ENCODE measurements around the gene TKTL1. TPM values are rescaled to one million over a fixed set of nuclear protein-coding genes. Genes with fewer than 3 reads are reported as not detected.

The TKTL1 gene
- total and polyA plus RNA-seq, 2 experiments from 2014 or later, result not detected

GRCh38 chrX:154328646-154329045 is 33.1 kb downstream of the TKTL1 start:
- H3K79me2 ChIP-seq (ENCODE audit: insufficient read depth), result no peaks in the 10 kb centered on the region

DNA sequence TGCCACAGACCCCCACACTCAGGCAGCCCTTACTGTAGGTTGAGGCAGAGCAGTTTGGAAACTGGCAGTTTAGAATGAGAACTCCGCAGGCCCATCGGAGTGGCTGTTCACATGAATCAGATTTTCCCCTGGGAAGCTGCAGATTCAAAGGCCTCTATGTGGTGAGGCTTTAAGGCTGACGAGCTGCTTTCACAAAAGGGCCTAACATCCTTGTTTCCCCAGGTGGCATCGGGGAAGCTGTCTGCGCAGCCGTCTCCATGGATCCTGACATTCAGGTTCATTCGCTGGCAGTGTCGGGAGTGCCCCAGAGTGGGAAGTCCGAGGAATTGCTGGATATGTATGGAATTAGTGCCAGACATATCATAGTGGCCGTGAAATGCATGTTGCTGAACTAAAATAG is 33.7 kb downstream of the TKTL1 start:
- no peaks in the 10 kb centered on the region for H3K9me3 ChIP-seq (ENCODE audit: low read depth)
- no peaks in the 10 kb centered on the region for H3F3A ChIP-seq (ENCODE audit: insufficient read depth)
- no peak for DNase-seq
- TF ChIP-seq EZH2phosphoT487 (IDR thresholded peaks at IDR 0.05; ENCODE audit: insufficient read depth, low read depth) (no peak), EZH2 (IDR thresholded peaks at IDR 0.05; ENCODE audit: insufficient read depth, poor library complexity, severe bottlenecking) (no peak)
- H3K27ac ChIP-seq, result no peak overlapping the region
- H3K4me3 ChIP-seq, result no peak overlapping the region
- 0 out of 2 replicates have a peak, but pooled peaks cover 8% of the 10 kb centered on the region for H3K4me1 ChIP-seq (ENCODE audit: insufficient read depth)
- H4K20me1 ChIP-seq (ENCODE audit: insufficient read depth), result no peaks in the 10 kb centered on the region
- no peaks in the 10 kb centered on the region for H3K9me2 ChIP-seq (ENCODE audit: insufficient read depth)
- no peaks in the 10 kb centered on the region for H3K79me2 ChIP-seq (ENCODE audit: insufficient read depth)
- in situ Hi-C loops (cut with MboI), result no loop called here
- H3K27me3 ChIP-seq (replicated peaks; ENCODE audit: insufficient read depth), result no peaks in the 10 kb centered on the region; the same call in 1 of the 2 replicates
- no peak overlapping the region for H2AFZ ChIP-seq
- no peak overlapping the region for H3K9ac ChIP-seq
- no peak overlapping the region for H3K4me2 ChIP-seq (ENCODE audit: unreplicated experiment)
- WGBS, 2 experiments (ENCODE audit: low coverage in 1 of 2, low lambda C conversion rate in 2 of 2, missing lambda C conversion rate in 2 of 2), result 71 to 75% methylated on average over 9 to 10 of the region's 10 CpGs
- H3K36me3 ChIP-seq (ENCODE audit: low read depth), result no peaks in the 10 kb centered on the region

More at GRCh38 chrX:154328646-154329045, 33.1 kb downstream of the TKTL1 start:
- 0 out of 2 replicates have a peak, but pooled peaks cover 8% of the 10 kb centered on the region for H3K4me1 ChIP-seq (ENCODE audit: insufficient read depth)
- TF ChIP-seq EZH2 (IDR thresholded peaks at IDR 0.05; ENCODE audit: insufficient read depth, poor library complexity, severe bottlenecking) (no peak), EZH2phosphoT487 (IDR thresholded peaks at IDR 0.05; ENCODE audit: insufficient read depth, low read depth) (no peak)
- no peak overlapping the region for H3K4me2 ChIP-seq (ENCODE audit: unreplicated experiment)
- H3F3A ChIP-seq (ENCODE audit: insufficient read depth), result no peaks in the 10 kb centered on the region
- DNase-seq, result no peak
- no peak overlapping the region for H3K27ac ChIP-seq
- H3K36me3 ChIP-seq (ENCODE audit: low read depth), result no peaks in the 10 kb centered on the region
- no peaks in the 10 kb centered on the region for H3K9me2 ChIP-seq (ENCODE audit: insufficient read depth)
- no peak overlapping the region for H2AFZ ChIP-seq
- no peak overlapping the region for H3K9ac ChIP-seq
- H3K9me3 ChIP-seq (ENCODE audit: low read depth), result no peaks in the 10 kb centered on the region
- in situ Hi-C loops (cut with MboI), result no loop called here
- H3K27me3 ChIP-seq (replicated peaks; ENCODE audit: insufficient read depth), result no peaks in the 10 kb centered on the region; the same call in 1 of the 2 replicates
- 89 to 96% methylated on average over 4 to 5 of the region's 5 CpGs for WGBS, 2 experiments (ENCODE audit: low coverage in 1 of 2, low lambda C conversion rate in 2 of 2, missing lambda C conversion rate in 2 of 2)
- no peak overlapping the region for H3K4me3 ChIP-seq
- no peaks in the 10 kb centered on the region for H4K20me1 ChIP-seq (ENCODE audit: insufficient read depth)

DNA sequence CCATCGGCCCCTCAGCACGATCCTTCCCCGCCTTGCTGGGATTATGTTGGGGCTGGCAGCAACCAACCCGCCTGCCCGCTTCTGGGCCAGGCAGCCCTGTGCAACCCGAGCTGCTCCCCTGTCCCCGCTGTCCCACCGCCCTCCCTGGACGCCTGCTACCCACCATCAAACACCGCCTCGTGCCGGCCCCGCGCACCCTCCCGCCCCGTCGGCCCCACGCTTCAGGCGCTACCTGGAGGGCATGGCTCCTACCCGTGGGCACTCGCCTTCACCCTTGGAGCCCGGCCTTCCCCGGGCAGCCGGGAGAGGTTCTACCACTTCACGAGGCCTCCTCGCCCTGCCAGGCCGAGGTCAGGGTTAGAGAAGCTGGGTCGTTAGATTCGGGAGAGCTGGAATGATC is 37.0 kb downstream of the TKTL1 start:
- Histone ChIP-seq H3K9me3 (ENCODE audit: low read depth) (no peaks in the 10 kb centered on the region), H3K9me2 (ENCODE audit: insufficient read depth) (no peaks in the 10 kb centered on the region), H3K9ac (no peak overlapping the region), H3K4me2 (ENCODE audit: unreplicated experiment) (no peak overlapping the region), H3K27ac (no peak overlapping the region), H3K4me3 (no peak overlapping the region), H3F3A (ENCODE audit: insufficient read depth) (no peaks in the 10 kb centered on the region), H2AFZ (no peak overlapping the region), H3K79me2 (ENCODE audit: insufficient read depth) (no peaks in the 10 kb centered on the region), H3K27me3 (replicated peaks; ENCODE audit: insufficient read depth) (no peaks in the 10 kb centered on the region), H4K20me1 (ENCODE audit: insufficient read depth) (no peaks in the 10 kb centered on the region), H3K4me1 (ENCODE audit: insufficient read depth) (0 out of 2 replicates have a peak, but pooled peaks cover 1% of the 10 kb centered on the region), H3K36me3 (ENCODE audit: low read depth) (no peaks in the 10 kb centered on the region)
- no peak for TF ChIP-seq EZH2 (IDR thresholded peaks at IDR 0.05; ENCODE audit: insufficient read depth, poor library complexity, severe bottlenecking)
- no peak for TF ChIP-seq EZH2phosphoT487 (IDR thresholded peaks at IDR 0.05; ENCODE audit: insufficient read depth, low read depth)
- DNase-seq, result no peak
- in situ Hi-C loops (cut with MboI), result no loop called here
- 85% methylated on average over 29 of the region's 29 CpGs; no CpG with 5 or more reads in 1 of the 2 experiments for WGBS, 2 experiments (ENCODE audit: low coverage in 1 of 2, low lambda C conversion rate in 2 of 2, missing lambda C conversion rate in 2 of 2)

DNA sequence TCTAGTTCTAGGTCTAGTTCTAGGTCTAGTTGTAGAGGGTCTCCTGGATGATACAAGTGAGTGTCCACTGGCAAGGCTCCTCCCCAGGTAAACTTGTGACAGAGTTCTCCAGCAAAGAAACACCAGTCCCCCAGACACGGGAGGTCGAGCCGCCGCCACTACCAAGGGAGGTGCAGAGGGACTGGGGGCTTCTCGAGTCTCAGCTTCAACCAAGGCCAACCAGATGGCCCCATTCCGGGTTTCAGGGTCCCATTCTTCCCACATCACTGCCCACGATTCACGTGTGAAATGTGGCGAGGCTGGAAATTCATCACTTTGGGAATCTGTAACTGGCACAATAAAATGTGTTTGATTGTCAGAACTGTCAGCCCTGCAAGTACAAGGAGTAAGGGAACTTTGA is 37.5 kb downstream of the TKTL1 start:
- no peak for DNase-seq
- no peaks in the 10 kb centered on the region for H3K4me1 ChIP-seq (ENCODE audit: insufficient read depth)
- TF ChIP-seq EZH2 (IDR thresholded peaks at IDR 0.05; ENCODE audit: insufficient read depth, poor library complexity, severe bottlenecking) (no peak), EZH2phosphoT487 (IDR thresholded peaks at IDR 0.05; ENCODE audit: insufficient read depth, low read depth) (no peak)
- no peaks in the 10 kb centered on the region for H3K36me3 ChIP-seq (ENCODE audit: low read depth)
- H3K9ac ChIP-seq, result no peak overlapping the region
- H3K4me2 ChIP-seq (ENCODE audit: unreplicated experiment), result no peak overlapping the region
- in situ Hi-C loops (cut with MboI), result no loop called here
- 72 to 88% methylated on average over 5 of the region's 9 CpGs for WGBS, 2 experiments (ENCODE audit: low coverage in 1 of 2, low lambda C conversion rate in 2 of 2, missing lambda C conversion rate in 2 of 2)
- no peaks in the 10 kb centered on the region for H3F3A ChIP-seq (ENCODE audit: insufficient read depth)
- no peaks in the 10 kb centered on the region for H4K20me1 ChIP-seq (ENCODE audit: insufficient read depth)
- no peaks in the 10 kb centered on the region for H3K27me3 ChIP-seq (replicated peaks; ENCODE audit: insufficient read depth)
- H2AFZ ChIP-seq, result no peak overlapping the region
- H3K4me3 ChIP-seq, result no peak overlapping the region
- H3K27ac ChIP-seq, result no peak overlapping the region
- no peaks in the 10 kb centered on the region for H3K79me2 ChIP-seq (ENCODE audit: insufficient read depth)
- H3K9me2 ChIP-seq (ENCODE audit: insufficient read depth), result no peaks in the 10 kb centered on the region
- no peaks in the 10 kb centered on the region for H3K9me3 ChIP-seq (ENCODE audit: low read depth)

- Histone ChIP-seq H3K9ac (no peak overlapping the region), H3K79me2 (ENCODE audit: insufficient read depth) (no peaks in the 10 kb centered on the region), H3K27ac (no peak overlapping the region), H2AFZ (no peak overlapping the region), H3K27me3 (replicated peaks; ENCODE audit: insufficient read depth) (no peaks in the 10 kb centered on the region), H3F3A (ENCODE audit: insufficient read depth) (no peaks in the 10 kb centered on the region), H3K4me1 (ENCODE audit: insufficient read depth) (no peaks in the 10 kb centered on the region), H3K4me3 (no peak overlapping the region), H3K9me2 (ENCODE audit: insufficient read depth) (no peaks in the 10 kb centered on the region), H3K36me3 (ENCODE audit: low read depth) (no peaks in the 10 kb centered on the region), H3K9me3 (ENCODE audit: low read depth) (no peaks in the 10 kb centered on the region), H3K4me2 (ENCODE audit: unreplicated experiment) (no peak overlapping the region), H4K20me1 (ENCODE audit: insufficient read depth) (no peaks in the 10 kb centered on the region)
- WGBS, 2 experiments (ENCODE audit: low coverage in 1 of 2, low lambda C conversion rate in 2 of 2, missing lambda C conversion rate in 2 of 2), result 93 to 96% methylated on average over 6 of the region's 6 CpGs
- DNase-seq, result no peak
- no peak for TF ChIP-seq EZH2phosphoT487 (IDR thresholded peaks at IDR 0.05; ENCODE audit: insufficient read depth, low read depth)
- no peak for TF ChIP-seq EZH2 (IDR thresholded peaks at IDR 0.05; ENCODE audit: insufficient read depth, poor library complexity, severe bottlenecking)
- in situ Hi-C loops (cut with MboI), result no loop called here
Observed at GRCh38 chrX:154333837-154334271, 38.3 kb downstream of the TKTL1 start.
